GM21619 (cell line): ENCODE data around the gene RCOR1.
"Not testable (repeated sequence)": the region's sequence is repeated elsewhere in the genome, so short reads cannot be mapped to it uniquely, and the experiment has no call there.

Experiments
- ATAC-seq: cut with Tn5 transposase; IDR thresholded peaks from one replicate; pipeline ENCODE4 v1.9.1; 2021; ENCODE audit not compliant: unreplicated experiment

The RCOR1 gene

DNA sequence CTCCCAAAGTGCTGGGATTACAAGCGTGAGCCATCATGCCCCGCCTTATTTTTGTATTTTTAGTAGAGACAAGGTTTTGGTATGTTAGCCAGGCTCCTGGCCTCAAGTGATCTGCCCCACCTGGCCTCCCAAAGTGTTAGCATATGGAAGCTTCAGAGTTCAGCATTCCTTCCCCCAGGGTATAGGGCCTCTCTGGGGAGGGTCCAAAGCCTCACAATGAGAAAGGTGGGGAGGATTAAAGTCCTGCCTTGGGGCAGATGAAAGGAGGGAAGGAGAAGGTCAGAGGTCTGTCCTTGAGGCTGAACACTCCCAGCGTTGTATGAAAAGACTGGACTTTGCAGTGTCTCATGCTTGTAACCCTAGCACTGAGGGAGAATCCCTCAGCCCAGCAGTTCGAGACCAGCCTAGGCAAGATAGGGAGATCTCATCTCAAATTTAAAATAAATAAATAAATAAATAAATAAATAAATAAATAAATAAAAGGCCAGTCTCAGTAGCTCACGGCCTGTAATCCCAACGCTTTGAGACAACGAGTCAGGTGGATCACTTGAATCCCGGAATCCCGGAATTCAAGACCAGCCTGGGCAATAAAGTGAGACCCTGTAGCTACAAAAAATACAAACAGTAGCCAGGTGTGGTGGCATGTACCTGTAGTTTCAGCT lies 22.0 kb upstream of the RCOR1 start:
- ATAC-seq, result no peak

DNA sequence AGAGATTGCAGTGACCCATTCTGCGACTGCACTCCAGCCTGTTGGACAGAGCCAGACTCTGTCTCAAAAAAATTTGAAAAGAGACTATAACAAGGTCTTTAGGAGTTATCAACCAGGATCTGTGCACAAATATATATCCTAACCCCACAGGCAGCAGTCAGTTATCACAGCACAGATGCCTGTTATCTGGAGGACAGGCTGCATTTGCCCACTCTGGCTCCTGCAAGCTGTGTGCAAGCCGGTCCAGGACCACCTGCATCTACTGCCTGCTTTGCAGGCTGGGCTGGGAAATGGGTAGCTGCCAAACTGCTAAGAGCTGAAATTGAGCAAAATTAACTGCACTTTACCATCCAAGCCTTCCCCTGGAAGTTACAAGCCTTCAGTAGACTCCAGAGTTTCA lies 21.4 kb upstream of the RCOR1 start:
- no peak for ATAC-seq

DNA sequence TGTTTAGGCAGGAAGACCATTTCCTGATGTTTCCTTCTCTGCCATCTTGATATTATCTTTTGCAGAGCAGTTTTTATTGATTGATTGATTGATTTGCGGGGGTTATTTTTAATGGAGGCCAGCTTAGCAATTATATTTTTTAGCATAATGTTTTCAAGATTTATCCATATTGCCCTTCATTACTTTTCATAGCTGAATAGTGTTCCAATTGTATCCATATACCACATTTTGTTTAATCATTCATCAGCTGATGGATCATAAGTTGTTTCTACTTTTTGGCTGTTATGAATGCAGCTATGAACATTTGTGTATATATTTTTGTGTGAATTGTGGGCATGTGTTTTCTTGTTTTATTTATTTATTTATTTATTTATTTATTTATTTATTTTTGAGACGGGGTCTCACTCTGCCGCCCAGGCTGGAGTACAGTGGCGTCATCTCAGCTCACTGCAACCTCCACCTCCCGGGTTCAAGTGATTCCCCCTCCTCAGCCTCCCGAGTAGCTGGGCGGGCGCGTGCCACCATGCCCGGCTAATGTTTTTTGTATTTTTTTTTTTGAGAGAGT lies 20.9 kb upstream of the RCOR1 start:
- no peak for ATAC-seq

DNA sequence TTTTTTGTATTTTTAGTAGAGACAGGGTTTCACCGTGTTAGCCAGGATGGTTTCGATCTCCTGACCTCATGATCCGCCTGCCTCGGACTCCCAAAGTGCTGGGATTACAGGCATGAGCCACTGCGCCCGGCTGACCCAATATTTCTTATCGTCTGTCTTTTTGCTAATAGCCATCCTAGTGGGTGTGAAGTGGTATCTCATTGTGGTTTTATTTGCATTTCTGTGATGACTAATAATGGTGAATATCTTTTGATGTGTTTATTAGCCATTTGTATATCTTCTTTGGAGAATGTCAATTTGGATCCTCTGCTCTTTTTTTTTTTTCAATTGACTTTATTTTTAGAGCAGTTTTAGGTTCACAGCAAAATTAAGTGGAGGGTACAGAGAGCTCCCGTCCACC lies 19.3 kb upstream of the RCOR1 start:
- ATAC-seq, result not testable (repeated sequence)

DNA sequence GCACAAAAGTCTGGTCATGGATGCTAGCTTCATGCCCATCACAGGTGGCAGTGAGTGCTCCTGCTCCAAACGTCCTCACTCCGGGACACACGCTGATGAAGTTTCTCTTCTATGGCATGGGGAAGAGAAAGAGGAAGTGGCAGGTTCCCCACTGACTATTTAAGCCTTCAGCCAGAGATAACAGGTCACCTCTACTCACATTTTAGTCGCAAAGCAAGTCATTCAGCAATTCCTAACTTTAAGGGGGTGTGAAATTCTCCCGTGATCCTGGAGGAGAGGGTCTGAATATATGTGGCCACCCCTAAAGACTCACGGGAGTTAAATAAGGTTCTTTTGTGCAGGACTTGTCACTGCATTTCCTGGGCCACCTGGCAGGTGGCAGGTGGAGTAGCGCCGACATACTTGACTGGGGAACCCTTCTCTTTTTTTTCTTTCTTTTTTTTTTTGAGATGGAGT lies 18.8 kb upstream of the RCOR1 start:
- no peak for ATAC-seq

DNA sequence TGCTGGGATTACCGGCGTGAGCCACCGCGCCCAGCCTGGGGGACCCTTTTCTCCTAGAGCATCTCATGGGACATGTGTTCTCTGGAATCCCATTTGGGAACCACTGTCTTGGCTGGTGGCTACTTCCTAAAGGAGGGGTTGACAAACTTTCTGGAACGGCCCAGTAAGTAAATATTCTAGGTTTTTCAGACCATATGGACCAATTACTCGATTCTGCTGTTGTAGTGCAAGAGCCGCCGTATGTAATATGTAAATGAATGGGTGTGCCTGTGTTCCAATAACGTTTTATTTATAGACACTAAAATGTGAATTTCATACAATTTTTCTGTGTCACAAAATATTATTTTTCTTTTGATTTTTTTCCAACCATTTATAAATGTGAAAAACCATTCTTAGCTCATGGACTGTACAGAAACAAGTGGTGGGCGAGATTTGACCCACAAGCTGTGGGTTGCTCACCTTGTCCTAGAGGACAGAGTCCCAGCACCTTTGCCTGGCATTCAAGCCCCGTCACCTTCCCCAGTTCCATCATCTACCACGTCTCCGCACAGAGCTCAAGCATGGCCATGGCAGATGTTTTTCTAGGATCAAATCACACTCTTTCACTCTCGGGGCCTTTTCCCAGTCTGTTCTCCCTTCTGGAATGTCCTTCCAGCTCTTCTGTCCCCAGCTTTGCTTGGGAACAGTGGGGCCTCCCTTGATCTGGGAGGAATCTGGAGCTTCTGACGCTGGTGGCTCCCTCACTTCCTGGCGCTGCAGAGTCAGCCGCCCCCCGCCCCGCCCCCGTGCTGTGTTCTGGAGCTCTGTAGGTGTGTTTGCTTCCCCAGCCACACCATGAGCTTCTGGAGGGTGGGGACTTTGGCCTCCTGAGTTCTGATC lies 17.9 kb upstream of the RCOR1 start:
- no peak for ATAC-seq

DNA sequence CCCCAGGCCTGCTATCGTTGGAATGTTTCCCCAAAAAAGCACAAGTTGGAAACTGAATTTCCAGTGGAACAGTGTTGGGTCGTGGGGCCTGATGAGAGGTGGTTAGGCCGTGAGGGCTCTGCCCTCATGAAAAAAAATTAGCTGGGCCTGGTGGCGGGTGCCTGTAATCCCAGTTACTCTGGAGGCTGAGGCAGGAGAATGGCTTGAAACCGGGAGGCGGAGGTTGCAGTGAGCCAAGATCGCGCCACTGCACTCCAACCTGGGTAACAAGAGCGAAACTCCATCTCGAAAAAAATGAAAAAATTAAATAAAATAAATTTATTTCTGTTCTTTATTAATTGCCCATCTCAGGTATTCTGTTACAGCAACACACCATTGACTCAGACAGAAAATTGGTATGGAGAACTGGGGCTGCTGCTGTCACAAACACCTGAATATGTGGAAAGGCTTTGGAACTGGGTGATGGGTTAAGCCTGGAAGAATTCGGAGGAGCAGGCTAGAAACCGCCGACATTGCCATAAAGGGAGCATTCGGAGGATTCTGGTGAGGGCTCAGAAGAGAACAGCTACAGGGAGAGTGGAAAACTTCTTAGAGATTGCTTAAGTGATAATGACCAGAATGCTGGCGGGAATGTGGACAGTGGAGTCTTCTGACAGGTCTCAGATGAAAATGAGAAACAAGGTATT lies 17.1 kb upstream of the RCOR1 start:
- ATAC-seq, result no peak

DNA sequence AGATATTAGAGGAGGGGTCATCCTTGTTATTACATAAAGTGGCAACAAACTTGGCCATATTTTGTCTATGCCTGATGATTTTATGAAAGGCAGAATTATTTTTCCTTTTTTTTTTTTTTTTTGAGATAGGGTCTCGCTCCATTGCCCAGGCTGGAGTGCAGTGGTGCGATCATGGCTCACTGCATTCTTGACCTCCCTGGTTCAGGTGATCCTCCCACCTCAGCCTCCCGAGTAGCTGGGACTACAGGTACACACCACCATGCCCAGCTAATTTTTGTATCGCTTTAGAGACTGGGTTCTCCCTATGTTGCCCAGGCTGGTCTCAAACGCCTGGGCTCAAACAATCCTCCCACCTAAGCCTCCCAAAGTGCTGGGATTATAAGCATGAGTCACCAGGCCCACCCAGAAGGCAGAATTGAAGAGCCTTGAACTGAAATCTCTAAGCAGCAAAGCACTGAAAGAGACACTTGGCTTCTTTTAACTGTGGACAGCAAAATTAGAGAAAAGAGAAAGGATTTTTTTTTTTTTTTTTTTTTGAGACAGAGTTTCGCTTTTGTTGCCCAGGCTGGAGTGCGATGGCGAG lies 16.5 kb upstream of the RCOR1 start:
- not testable (repeated sequence) for ATAC-seq

DNA sequence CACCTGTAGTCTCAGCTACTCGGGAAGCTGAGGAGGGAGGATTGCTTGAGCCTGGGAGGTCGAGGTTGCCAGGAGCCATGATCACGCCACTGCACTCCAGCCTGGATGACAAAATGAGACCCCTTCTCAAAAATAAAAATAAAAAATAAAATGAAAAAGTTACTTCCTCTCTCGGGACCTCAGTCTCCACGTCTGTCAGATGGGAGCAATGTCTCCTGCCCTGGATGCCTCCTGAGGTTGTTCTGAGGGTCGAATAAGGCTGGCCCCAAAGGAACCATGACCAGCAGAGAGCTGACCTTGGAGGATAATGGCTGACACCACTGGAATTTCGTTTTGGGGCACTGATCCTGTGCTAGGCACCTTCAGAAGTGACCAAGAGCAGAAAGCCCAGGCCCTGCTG lies 13.6 kb upstream of the RCOR1 start:
- no peak for ATAC-seq

DNA sequence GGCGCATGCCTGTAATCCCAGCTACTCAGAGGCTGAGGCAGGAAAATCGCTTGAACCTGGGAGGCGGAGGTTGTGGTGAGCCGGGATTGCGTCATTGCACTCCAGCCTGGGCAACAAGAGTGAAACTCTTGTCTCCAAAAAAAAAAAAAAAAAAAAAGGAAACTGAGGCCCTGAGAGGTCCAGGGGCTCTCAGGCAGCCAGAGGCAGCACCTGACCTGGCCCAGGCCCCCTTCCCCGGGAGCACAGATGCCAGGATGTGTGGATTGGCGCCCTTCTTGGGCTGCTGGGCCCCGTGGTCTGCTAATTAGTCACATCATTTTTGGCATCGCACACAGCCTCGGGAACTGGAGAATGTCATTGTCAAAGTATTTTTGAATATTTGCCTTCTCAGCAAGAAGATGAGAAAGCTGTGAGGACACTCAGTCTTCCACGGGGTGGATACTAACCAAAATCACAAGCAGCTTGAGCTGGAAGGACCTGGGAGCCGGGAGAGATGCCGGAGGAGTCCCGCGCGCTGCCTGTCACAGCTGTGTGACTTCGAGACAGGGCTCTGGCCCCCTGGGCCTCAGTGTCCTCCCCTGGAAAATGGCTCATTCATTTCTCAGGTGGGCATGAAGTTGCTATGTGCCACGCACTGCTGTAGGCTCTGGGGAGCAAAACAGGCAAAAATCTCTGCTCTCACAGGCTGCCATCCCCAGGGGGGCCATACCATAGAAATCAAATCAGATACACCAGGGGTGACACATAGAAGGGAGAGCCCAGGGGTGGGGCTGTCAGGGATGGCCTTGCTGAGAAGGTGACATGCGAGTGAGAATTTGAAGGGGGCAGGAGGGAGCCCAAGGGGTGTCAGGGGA lies 12.5 kb upstream of the RCOR1 start:
- ATAC-seq, result no peak

DNA sequence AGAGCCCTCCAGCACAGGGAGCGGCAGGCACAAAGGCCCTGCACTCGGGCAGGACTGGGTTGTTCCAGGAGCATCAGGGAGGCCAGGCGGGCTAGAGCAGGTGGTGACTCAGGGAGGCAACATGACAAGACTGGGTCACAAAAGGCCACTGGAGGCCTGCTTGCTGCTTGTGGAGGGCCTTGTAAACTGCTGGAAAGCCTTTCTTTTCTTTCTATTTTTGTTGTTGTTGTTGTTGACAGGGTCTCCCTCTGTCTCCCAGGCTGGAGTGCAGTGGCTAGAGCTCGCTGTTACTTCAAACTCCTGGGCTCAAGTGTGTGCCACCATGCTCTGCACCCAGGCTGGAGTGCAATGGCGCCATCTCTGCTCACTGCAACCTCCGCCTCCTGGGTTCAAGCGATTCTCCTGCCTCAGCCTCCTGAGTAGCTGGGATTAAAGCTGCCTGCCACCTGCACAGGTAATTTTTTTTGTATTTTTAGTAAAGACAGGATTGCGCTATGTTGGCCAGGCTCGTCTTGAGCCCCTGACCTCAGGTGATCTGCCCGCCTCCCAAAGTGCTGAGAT lies 11.8 kb upstream of the RCOR1 start:
- no peak for ATAC-seq

DNA sequence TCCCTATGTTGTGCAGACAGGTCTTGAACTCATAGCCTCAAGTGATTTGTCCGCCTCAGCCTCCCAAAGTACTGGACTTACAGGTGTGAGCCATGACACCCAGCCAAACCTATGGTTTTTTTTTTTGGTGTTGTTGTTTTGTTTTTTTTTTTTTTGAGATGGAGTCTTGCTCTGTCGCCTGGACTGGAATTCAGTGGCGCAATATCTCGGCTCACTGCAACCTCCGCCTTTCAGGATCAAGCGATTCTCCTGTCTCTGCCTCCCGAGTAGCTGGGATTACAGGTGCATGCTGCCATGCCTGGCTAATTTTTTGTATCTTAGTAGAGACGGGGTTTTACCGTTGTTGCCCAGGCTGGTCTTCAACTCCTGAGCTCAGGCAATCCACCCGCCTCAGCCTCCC lies 11.3 kb upstream of the RCOR1 start:
- ATAC-seq, result no peak

DNA sequence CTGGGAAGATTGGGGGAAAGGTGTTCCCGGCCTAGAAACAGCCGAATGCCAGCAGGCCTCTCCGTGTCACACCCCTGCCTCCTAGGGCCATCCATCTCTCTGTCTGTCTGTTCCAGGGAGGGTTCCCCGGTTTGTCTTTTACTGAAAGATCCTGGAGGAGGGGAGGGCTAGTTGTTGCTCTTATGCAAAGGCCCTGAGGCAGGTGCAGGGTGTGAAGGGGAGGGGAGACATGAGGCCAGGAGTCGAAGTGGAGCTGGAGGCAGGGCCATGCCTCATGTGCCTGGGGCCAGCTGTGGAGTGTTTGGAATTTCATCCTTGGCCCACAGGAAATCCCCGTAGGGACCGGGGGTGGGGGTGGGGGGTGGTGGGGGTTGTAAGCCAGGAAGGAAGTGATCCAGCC lies 8.7 kb upstream of the RCOR1 start:
- no peak for ATAC-seq

DNA sequence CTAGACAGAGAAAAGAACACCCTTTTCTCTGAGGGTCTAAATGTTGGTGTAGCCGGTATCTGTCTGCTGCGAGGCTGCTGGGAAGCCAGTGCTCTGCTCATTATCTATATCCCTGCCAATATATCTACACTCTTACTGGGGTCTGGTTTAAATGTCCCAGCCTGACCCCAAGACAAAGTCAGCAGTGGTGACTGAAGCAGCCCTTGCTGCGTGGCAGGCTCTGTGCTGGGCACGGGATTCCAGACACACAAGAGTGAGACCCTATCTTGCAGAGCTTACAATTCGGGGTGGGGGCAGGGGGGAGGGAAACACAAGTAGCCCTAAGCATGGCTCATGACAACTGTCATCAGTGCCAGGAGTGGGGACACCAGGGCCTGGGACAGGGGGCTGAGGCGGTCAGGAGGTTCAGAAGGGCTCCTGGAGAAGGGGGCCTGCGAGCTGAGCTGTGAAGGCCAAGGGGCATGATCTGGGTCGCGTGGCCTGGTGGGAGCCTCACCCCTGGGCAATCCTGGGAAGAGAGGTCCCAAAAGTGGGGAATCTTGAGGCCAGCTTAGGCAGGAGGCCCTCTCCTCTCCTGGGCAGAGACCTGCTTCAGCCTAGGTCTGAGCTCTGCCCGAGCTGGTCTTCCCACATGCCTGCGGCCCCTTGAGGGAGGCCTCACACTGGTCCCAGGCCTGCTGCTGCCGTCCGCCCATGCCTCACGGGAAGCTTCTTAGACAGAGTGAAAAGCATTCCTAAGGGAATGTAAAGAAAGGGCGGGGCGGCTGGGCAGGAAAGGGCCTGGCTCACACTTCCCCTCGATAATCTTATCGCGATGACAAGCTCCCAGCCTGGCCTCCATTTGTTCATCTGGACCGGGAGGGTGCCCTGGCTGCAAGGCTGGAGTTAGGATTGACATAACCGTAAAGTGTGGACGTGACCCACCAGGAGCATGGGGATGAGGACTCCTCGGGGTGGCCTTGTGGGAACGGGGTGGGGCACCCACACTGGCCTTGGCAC lies 7.3 kb upstream of the RCOR1 start:
- ATAC-seq, result no peak

DNA sequence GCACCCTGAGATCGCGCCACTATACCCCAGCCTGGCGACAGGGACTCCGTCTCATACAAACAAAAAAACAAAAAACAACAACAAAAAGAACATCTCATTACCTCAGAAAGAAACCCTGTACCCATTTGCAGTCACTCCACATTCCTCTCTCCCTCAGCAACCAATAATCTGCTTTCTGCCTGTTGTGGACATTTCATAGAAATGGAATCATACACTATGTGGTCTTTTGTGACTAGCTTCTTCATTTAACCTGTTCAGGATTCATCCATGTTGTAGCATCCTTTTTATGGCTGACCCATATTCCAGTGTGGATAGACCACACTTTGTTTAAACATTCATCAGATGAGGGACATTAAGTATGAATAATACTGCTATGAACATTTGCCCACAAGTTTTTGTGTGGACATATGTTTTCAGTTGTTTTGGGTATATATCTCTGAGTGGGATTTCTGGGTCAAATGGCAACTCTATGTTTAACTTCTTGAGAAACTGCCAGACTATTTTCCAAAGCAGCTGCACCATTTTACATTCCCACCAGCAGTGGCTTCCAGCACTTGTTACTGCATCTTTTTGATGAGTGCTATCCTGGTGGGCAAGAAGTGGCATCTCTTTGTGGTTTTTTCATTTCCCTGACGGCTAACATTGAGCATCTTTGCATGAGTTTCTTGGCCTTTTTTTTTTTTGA lies 5.9 kb upstream of the RCOR1 start:
- no peak for ATAC-seq

DNA sequence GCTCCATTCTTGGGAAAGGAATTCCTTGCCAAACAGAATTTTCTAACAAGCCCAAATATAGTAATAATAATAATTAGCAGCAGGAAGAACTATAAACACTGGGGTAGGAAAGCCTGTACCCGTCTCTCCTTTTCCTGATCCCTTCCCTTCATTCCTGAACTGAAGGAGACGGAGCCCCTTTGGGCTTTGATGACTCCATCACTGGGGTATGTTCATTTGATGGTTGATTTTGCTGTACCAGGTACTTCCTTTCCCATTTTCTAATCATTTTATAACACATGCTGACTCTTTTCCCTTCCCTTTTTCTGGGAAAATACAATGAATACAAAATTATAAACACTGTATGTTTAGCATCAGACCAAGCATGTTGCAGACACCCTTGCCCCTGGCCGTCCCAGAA lies 3.6 kb upstream of the RCOR1 start:
- no peak for ATAC-seq

DNA sequence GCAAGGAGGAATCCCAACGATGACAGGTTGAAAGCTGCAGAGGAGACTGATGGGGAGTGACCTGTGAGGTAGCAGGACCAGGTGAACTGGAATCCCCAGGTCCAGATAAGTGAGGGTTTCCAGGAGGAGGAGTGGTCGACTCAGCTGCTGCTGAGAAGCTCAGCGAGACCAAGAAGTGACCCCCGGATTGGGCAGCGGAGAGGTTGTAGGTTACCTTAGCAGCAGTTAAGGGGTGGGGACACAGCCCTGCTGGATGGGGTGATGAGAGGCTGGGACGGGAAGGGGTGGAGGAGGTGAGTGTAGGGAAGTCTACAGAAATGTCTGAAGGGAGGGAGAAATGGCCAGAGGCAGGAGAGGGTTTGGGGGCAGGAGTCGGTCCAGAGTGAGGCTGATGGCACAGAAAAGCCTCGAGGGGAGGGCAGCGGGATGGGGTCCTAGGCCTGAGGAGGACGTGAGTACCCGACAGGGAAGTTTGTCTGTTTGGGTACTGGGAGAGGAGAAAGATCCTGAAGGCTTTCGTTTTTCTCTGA lies 2.6 kb upstream of the RCOR1 start:
- ATAC-seq, result no peak

DNA sequence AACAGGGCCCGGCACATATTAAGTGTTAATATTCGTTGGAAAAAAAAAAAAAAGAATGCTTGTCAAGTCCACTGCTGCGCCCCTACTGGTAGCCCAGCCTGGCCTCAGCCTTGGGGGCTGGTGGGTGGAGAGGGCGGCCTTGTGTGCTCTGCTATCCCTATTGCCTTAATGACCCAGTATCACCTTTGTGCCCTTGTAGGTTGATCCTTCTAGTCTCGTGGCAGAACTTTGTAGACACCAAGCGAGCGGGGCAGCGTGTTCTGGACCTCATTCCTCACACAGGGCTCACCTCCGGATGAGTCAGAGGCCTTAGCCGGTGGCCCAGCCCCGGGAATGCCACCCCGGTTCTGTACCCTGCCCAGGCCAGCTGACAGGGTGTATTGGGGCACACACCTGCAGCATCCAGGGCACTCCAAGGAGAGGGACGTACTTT lies 1.8 kb upstream of the RCOR1 start:
- no peak for ATAC-seq
